Ecto neural progenitor cell (in vitro differentiated cells): ENCODE data around the gene PCDHA10.
"Not testable (repeated sequence)": the region's sequence is repeated elsewhere in the genome, so short reads cannot be mapped to it uniquely, and the experiment has no call there.

Source experiments
- DNase-seq: peaks from one replicate; pipeline ENCODE4 v3.0.0-alpha.2; 2018; ENCODE audit warnings: low spot score

PCDHA10 gene, protein sequence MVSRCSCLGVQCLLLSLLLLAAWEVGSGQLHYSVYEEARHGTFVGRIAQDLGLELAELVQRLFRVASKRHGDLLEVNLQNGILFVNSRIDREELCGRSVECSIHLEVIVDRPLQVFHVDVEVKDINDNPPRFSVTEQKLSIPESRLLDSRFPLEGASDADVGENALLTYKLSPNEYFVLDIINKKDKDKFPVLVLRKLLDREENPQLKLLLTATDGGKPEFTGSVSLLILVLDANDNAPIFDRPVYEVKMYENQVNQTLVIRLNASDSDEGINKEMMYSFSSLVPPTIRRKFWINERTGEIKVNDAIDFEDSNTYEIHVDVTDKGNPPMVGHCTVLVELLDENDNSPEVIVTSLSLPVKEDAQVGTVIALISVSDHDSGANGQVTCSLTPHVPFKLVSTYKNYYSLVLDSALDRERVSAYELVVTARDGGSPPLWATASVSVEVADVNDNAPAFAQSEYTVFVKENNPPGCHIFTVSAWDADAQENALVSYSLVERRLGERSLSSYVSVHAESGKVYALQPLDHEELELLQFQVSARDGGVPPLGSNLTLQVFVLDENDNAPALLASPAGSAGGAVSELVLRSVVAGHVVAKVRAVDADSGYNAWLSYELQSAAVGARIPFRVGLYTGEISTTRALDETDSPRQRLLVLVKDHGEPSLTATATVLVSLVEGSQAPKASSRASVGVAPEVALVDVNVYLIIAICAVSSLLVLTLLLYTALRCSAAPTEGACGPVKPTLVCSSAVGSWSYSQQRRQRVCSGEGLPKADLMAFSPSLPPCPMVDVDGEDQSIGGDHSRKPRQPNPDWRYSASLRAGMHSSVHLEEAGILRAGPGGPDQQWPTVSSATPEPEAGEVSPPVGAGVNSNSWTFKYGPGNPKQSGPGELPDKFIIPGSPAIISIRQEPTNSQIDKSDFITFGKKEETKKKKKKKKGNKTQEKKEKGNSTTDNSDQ

DNA sequence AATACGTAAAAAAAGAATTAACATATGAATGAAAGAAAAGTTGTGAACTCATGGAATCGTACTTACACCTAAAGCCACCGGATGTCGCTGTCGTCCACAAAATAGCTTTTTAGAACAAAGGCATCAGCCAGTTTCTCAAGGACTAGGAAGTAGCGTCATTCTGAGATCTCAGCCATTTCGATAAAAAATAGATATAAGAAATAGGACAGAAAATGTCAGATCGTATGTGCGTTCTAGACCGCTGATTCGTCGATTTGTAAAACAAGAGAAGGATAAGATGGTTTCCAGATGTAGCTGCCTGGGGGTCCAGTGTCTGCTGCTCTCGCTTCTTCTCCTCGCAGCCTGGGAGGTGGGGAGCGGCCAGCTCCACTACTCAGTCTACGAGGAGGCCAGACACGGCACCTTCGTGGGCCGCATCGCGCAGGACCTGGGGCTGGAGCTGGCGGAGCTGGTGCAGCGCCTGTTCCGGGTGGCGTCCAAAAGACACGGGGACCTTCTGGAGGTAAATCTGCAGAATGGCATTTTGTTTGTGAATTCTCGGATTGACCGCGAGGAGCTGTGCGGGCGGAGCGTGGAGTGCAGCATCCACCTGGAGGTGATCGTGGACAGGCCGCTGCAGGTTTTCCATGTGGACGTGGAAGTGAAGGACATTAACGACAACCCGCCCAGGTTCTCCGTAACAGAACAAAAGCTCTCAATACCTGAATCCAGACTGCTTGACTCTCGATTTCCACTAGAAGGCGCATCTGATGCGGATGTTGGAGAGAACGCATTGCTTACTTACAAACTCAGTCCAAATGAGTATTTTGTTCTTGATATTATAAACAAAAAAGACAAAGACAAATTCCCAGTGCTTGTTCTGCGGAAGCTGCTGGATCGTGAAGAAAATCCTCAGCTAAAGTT lies at the start of gene PCDHA10:
Gene PCDHA10 (plus strand): TSS at position 126 of the 903 bp plus-strand sequence. CDS start 152 bp downstream, at position 278.
- no peak for DNase-seq

DNA sequence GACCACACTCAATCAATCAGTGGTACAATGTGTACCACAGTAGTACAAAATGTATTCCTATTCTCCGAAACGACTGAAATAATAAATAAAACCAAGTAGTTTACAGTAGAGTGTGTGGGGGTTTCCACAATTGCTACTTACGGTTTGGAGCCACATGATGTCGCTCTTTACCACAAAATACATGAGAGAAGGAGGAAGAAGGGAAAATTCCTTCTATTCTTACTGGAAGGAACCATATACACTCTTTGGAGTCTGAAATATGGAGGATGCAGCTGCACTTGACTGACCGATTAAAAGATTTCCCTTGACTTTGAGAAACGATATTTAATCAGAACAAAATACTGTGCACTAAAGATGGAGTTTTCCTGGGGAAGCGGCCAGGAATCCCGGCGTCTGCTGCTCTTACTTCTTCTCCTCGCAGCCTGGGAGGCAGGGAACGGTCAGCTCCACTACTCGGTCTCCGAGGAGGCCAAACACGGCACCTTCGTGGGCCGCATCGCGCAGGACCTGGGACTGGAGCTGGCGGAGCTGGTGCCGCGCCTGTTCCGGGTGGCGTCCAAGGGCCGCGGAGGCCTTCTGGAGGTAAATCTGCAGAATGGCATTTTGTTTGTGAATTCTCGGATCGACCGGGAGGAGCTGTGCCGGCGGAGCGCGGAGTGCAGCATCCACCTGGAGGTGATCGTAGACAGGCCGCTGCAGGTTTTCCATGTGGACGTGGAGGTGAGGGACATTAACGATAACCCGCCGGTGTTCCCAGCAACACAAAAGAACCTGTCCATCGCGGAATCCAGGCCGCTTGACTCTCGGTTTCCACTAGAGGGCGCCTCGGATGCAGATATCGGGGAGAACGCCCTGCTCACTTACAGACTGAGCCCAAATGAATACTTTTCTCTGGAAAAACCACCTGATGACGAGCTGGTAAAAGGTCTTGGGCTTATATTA lies 48.6 kb upstream of the PCDHA10 start, which contains the start of gene PCDHA4:
Gene PCDHA4 (plus strand): TSS at position 235 of the 942 bp plus-strand sequence.
- peak; percentile 81 for DNase-seq

DNA sequence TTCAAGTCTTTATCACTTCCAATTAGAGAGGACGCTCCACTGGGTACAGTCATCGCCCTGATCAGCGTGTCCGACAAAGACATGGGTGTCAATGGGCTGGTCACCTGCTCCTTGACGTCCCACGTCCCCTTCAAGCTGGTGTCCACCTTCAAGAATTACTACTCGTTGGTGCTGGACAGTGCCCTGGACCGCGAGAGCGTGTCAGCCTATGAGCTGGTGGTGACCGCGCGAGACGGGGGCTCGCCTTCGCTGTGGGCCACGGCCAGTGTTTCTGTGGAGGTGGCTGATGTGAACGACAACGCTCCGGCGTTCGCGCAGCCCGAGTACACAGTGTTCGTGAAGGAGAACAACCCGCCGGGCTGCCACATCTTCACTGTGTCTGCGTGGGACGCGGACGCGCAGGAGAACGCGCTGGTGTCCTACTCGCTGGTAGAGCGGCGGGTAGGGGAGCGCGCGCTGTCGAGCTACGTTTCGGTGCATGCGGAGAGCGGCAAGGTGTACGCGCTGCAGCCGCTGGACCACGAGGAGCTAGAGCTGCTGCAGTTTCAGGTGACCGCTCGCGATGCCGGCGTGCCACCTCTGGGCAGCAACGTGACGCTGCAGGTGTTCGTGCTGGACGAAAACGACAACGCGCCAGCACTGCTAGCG lies 47.3 kb upstream of the PCDHA10 start:
- DNase-seq, result not testable (repeated sequence)

DNA sequence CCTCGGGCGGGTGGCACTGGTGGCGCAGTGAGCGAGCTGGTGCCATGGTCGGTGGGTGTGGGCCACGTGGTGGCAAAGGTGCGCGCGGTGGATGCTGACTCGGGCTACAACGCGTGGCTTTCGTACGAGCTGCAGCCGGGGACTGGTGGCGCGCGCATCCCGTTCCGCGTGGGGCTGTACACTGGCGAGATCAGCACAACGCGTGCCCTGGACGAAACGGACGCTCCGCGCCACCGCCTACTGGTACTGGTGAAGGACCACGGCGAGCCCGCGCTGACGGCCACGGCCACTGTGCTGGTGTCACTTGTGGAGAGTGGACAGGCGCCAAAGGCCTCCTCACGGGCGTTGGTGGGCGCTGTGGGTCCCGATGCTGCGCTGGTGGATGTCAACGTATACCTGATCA lies 46.8 kb upstream of the PCDHA10 start:
- DNase-seq, result no peak

DNA sequence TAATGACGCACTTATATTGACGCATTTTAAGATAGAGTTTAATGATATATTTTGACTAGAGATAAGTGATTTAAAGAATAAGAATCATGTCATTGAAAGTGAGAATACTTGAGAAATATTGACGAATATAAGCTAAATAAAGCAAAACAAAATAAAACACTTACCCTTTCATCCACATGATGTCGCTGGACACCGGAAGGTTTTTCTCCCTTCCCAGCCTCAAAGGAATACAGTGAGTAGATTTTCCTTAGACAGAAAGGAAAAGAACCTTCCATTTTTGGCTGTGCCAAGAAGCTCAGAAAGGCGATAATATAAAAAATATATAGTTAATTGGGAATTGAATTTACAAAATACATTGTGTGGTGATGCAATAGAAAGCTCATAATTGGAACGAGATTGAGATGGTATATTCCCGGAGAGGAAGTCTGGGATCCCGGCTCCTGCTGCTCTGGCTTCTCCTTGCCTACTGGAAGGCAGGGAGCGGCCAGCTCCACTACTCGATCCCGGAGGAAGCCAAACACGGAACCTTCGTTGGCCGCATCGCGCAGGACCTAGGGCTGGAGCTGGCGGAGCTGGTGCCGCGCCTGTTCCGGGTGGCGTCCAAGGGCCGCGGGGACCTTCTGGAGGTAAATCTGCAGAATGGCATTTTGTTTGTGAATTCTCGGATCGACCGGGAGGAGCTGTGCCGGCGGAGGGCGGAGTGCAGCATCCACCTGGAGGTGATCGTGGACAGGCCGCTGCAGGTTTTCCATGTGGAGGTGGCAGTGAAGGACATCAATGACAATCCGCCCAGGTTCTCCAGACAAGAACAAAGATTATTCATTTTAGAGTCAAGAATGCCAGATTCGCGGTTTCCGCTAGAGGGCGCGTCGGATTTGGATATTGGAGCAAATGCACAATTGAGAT lies 34.1 kb upstream of the PCDHA10 start, which contains the start of gene PCDHA5:
Gene PCDHA5 (plus strand): TSS at position 239 of the 906 bp plus-strand sequence.
- DNase-seq, result no peak

DNA sequence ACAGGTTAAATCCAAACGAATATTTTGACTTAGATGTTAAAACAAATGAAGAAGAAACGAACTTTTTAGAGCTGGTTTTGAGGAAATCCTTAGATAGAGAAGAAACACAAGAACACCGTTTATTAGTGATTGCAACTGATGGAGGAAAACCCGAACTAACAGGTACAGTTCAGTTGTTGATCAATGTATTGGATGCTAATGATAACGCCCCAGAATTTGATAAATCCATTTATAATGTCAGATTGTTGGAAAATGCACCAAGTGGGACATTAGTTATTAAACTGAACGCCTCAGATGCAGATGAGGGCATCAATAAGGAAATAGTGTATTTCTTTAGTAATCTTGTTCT lies 33.4 kb upstream of the PCDHA10 start:
- no peak for DNase-seq

DNA sequence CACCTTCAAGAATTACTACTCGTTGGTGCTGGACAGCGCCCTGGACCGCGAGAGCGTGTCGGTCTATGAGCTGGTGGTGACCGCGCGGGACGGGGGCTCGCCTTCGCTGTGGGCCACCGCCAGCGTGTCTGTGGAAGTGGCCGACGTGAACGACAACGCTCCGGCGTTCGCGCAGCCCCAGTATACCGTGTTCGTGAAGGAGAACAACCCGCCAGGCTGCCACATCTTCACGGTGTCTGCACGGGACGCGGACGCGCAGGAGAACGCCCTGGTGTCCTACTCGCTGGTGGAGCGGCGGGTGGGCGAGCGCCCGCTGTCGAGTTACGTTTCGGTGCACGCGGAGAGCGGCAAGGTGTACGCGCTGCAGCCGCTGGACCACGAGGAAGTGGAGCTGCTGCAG lies 32.7 kb upstream of the PCDHA10 start:
- DNase-seq, result not testable (repeated sequence)

DNA sequence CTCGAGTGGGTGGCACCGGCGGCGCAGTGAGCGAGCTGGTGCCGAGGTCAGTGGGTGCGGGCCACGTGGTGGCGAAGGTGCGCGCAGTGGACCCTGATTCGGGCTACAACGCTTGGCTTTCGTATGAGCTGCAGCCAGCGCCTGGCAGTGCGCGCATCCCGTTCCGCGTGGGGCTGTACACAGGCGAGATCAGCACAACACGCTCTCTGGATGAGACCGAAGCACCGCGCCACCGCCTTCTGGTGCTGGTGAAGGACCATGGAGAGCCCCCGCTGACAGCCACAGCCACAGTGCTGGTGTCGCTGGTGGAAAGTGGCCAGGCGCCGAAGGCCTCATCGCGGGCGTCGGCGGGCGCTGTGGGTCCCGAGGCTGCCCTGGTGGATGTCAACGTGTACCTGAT lies 32.2 kb upstream of the PCDHA10 start:
- DNase-seq, result no peak

DNA sequence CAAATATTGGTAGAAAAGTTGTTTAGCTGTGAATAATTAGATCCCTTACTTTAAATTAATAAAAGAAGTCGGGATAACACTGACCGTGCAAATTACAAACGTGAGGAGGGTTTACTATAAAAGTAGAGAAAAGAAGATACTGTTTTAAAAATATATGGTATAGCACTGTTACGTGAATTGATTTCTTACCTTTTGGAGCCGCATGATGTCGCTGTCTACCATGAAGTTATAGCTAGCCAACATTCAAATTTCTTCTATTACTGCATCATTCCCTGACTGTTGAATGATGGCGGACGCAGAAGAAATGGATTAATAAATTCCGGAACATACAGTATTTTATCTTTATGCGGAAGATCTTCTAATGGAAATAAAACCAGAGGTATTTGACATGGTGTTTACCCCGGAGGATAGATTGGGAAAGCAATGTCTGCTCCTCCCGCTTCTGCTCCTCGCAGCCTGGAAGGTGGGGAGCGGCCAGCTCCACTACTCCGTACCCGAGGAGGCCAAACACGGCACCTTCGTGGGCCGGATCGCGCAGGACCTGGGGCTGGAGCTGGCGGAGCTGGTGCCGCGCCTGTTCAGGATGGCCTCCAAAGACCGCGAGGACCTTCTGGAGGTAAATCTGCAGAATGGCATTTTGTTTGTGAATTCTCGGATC lies 27.9 kb upstream of the PCDHA10 start, which contains the start of gene PCDHA6:
Gene PCDHA6 (plus strand): TSS at position 257 of the 658 bp plus-strand sequence. CDS start 132 bp downstream, at position 389.
- DNase-seq, result no peak

DNA sequence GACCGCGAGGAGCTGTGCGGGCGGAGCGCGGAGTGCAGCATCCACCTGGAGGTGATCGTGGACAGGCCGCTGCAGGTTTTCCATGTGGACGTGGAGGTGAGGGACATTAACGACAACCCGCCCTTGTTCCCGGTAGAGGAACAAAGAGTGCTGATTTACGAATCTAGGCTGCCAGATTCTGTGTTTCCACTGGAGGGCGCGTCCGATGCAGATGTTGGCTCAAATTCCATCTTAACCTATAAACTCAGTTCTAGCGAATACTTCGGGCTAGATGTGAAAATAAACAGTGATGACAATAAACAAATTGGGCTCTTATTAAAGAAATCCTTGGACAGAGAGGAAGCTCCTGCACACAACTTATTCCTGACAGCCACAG lies 27.3 kb upstream of the PCDHA10 start:
- no peak for DNase-seq

DNA sequence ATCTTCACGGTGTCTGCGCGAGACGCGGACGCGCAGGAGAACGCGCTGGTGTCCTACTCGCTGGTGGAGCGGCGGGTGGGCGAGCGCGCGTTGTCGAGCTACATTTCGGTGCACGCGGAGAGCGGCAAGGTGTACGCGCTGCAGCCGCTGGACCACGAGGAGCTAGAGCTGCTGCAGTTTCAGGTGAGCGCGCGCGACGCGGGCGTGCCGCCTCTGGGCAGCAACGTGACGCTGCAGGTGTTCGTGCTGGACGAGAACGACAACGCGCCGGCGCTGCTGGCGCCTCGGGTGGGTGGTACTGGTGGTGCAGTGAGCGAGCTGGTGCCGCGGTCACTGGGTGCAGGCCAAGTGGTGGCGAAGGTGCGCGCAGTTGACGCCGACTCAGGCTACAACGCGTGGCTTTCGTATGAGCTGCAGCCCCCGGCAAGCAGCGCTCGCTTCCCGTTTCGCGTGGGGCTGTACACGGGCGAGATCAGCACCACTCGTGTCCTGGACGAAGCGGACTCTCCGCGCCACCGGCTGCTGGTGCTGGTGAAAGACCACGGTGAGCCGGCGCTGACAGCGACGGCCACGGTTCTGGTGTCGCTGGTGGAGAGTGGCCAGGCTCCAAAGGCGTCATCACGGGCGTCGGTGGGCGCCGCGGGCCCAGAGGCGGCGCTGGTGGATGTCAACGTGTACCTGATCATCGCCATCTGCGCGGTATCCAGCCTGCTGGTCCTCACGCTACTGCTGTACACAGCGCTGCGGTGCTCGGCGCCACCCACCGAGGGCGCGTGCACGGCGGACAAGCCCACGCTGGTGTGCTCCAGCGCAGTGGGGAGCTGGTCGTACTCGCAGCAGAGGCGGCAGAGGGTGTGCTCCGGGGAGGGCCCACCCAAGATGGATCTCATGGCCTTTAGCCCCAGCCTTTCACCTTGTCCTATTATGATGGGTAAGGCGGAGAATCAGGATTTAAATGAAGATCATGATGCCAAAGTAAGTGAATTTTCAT lies 25.9 kb upstream of the PCDHA10 start:
- not testable (repeated sequence) for DNase-seq

DNA sequence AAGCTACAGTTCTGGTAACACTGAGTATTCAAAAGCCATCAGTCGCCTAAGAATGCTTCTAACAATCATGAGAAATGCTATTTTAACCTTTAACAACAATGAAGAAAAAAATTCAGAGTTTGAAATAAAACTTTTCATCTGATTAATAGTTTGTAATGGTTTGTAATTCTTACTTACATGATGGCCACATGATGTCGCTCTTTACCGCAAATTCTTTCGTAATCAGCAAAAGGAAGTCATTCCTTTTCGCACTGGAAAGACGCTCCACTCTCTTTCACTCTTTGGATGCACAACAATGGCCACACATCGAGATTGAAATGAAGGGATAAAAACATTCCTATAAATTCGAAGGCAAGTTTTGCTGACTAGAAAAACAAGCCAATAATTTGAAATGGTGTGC lies 21.7 kb upstream of the PCDHA10 start, which contains the start of gene PCDHA7:
Gene PCDHA7 (plus strand): TSS at position 277 of the 400 bp plus-strand sequence. CDS start 115 bp downstream, at position 392.
- DNase-seq, result no peak

DNA sequence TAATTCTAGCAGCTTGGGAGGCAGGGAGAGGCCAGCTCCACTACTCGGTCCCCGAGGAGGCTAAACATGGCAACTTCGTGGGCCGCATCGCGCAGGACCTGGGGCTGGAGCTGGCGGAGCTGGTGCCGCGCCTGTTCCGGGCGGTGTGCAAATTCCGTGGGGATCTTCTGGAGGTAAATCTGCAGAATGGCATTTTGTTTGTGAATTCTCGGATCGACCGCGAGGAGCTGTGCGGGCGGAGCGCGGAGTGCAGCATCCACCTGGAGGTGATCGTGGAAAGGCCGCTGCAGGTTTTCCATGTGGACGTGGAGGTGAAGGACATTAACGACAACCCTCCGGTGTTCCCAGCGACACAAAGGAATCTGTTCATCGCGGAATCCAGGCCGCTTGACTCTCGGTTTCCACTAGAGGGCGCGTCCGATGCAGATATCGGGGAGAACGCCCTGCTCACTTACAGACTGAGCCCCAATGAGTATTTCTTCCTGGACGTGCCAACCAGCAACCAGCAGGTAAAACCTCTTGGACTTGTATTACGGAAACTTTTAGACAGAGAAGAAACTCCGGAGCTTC lies 21.2 kb upstream of the PCDHA10 start:
- not testable (repeated sequence) for DNase-seq

DNA sequence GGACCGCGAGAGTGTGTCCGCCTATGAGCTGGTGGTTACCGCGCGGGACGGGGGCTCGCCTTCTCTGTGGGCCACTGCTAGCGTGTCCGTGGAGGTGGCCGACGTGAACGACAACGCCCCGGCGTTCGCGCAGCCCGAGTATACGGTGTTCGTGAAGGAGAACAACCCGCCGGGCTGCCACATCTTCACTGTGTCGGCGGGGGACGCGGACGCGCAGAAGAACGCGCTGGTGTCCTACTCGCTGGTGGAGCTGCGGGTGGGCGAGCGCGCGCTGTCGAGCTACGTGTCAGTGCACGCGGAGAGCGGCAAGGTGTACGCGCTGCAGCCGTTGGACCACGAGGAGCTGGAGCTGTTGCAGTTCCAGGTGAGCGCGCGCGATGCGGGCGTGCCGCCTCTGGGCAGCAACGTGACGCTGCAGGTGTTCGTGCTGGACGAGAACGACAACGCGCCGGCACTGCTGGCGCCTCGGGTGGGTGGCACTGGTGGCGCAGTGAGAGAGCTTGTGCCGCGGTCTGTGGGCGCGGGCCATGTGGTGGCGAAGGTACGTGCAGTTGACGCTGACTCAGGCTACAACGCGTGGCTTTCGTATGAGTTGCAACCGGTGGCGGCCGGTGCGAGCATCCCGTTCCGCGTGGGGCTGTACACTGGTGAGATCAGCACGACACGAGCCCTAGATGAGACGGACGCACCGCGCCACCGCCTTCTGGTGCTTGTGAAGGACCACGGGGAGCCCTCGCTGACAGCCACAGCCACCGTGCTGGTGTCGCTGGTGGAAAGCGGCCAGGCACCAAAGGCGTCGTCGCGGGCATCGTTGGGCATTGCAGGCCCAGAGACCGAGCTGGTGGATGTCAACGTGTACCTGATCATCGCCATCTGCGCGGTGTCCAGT lies 19.8 kb upstream of the PCDHA10 start:
- DNase-seq, result no peak
